ENCODE measurements around the gene KREMEN2.
"Not testable (repeated sequence)": the region's sequence is repeated elsewhere in the genome, so short reads cannot be mapped to it uniquely, and the experiment has no call there.

KREMEN2 gene, protein sequence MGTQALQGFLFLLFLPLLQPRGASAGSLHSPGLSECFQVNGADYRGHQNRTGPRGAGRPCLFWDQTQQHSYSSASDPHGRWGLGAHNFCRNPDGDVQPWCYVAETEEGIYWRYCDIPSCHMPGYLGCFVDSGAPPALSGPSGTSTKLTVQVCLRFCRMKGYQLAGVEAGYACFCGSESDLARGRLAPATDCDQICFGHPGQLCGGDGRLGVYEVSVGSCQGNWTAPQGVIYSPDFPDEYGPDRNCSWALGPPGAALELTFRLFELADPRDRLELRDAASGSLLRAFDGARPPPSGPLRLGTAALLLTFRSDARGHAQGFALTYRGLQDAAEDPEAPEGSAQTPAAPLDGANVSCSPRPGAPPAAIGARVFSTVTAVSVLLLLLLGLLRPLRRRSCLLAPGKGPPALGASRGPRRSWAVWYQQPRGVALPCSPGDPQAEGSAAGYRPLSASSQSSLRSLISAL

GRCh38 chr16:2963723-2964474, at the start of gene KREMEN2:
KREMEN2 (plus strand) TSS chr16:2964275; CDS start chr16:2964521, 246 bp downstream.
- Histone ChIP-seq H3K4me1 (ENCODE audit: control insufficient read depth, insufficient read depth, low read length) (peaks cover 3% of the 10 kb centered on the region), H3K27me3 (ENCODE audit: control insufficient read depth, insufficient read depth, low read length) (peaks cover 4% of the 10 kb centered on the region), H3K9me3 (ENCODE audit: control insufficient read depth, insufficient read depth, low read length) (no peaks in the 10 kb centered on the region), H3K9ac (ENCODE audit: low read depth, low read length) (peak within 1 kb of the TSS; percentile 47), H3K4me3 (ENCODE audit: low read depth, low read length) (peak within 1 kb of the TSS; percentile 77), H3K36me3 (ENCODE audit: control insufficient read depth, insufficient read depth, low read length) (no peaks in the 10 kb centered on the region)

DNA sequence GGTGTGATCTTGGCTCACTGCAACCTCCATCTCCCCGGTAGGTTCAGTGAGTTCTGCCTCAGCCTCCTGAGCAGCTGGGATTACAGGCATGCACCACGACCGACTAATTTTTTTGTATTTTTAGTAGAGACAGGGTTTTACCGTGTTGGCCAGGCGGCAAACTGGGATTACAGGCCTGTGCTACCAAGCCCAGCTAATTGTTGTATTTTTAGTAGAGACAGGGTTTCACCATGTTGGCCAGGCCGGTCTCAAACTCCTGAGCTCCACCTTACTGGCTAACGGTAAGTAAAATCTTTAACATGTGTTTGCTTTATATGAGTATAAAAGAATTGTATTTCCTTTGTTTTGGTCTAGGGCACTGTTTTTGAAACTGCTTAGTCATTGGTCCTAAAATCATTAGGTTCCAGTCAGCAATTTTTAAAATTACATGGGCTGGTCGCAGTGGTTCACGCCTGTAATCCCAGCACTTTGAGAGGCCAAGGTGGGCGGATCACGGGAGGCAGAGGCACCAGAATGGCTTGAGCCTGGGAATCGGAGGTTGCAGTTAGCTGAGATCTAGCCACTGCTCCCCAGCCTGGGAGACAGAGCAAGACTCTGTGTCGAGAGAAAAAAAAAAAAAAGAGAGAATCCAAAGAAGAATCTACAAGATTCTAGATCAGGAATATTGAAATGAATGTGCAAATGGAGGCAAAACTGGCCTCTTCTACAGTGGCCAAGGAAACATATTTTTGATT, 48.7 kb upstream of the KREMEN2 start:
- H3K4me1 ChIP-seq (ENCODE audit: control insufficient read depth, insufficient read depth, low read length), result no peaks in the 10 kb centered on the region
- H3K27me3 ChIP-seq (ENCODE audit: control insufficient read depth, insufficient read depth, low read length), result peaks cover 10% of the 10 kb centered on the region
- H3K9ac ChIP-seq (ENCODE audit: low read depth, low read length), result no peak overlapping the region
- H3K36me3 ChIP-seq (ENCODE audit: control insufficient read depth, insufficient read depth, low read length), result peaks cover 8% of the 10 kb centered on the region
- no peaks in the 10 kb centered on the region for H3K9me3 ChIP-seq (ENCODE audit: control insufficient read depth, insufficient read depth, low read length)
- H3K4me3 ChIP-seq (ENCODE audit: low read depth, low read length), result no peak overlapping the region

DNA sequence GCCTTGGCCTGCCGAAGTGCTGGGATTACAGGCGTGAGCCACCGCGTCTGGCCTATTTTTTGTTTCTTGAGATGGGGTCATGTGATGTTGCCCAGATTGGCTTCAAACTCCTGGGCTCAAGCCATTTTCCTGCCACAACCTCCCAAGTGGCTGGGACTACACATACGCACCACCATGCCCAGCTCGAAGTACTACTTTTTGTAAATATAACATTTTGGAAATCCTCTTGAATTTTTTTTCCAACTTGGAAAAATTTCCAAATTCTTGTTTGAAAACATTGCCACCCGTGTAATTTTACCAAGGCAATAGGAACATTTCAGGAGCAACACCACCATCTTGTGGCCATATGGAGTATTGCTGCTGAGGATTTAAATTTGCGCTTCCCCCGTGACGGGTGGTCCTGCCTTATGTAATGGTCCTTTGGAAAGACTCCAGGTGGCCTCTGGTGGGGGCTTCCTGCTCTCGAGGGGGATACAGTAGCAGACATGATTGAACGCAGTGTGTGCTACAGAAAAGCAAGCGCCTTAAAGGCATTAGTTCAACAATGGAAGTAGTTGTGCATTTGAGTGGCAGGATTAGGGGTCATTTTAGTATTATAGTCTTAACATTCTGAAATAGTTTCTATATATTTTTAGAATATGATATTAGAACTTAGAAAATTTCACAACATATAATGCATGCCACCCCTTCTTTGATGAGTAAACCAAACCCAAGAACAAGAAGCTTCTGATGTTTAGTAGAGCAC, 44.4 kb upstream of the KREMEN2 start:
- no peaks in the 10 kb centered on the region for H3K27me3 ChIP-seq (ENCODE audit: control insufficient read depth, insufficient read depth, low read length)
- H3K9ac ChIP-seq (ENCODE audit: low read depth, low read length), result no peak overlapping the region
- H3K4me1 ChIP-seq (ENCODE audit: control insufficient read depth, insufficient read depth, low read length), result no peaks in the 10 kb centered on the region
- H3K4me3 ChIP-seq (ENCODE audit: low read depth, low read length), result no peak overlapping the region
- peaks cover 2% of the 10 kb centered on the region for H3K36me3 ChIP-seq (ENCODE audit: control insufficient read depth, insufficient read depth, low read length)
- H3K9me3 ChIP-seq (ENCODE audit: control insufficient read depth, insufficient read depth, low read length), result no peaks in the 10 kb centered on the region

DNA sequence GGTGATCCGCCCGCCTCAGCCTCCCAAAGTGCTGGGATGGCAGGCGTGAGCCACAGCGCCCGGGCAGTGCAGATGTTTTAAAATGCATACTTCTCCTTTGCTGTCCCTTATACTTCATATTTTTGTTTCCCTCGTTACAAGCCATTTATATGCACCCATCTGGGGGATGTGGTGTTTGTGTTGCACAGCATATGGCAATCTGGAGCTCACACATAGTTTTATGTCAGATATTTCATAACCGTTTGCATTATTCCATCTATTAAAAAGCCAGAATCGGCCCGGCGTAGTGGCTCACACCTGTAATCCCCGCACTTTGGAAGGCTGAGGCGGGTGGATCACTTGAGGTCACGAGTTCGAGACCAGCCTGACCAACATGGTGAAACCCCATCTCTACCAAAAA, 40.6 kb upstream of the KREMEN2 start:
- H3K9me3 ChIP-seq (ENCODE audit: control insufficient read depth, insufficient read depth, low read length), result no peaks in the 10 kb centered on the region
- H3K27me3 ChIP-seq (ENCODE audit: control insufficient read depth, insufficient read depth, low read length), result peaks cover 2% of the 10 kb centered on the region
- H3K9ac ChIP-seq (ENCODE audit: low read depth, low read length), result no peak overlapping the region
- no peak overlapping the region for H3K4me3 ChIP-seq (ENCODE audit: low read depth, low read length)
- H3K4me1 ChIP-seq (ENCODE audit: control insufficient read depth, insufficient read depth, low read length), result peaks cover 10% of the 10 kb centered on the region
- H3K36me3 ChIP-seq (ENCODE audit: control insufficient read depth, insufficient read depth, low read length), result no peaks in the 10 kb centered on the region

GRCh38 chr16:2924901-2925755, 38.9 kb upstream of the KREMEN2 start:
- H3K4me1 ChIP-seq (ENCODE audit: control insufficient read depth, insufficient read depth, low read length), result peaks cover 10% of the 10 kb centered on the region
- peaks cover under 1% of the 10 kb centered on the region for H3K36me3 ChIP-seq (ENCODE audit: control insufficient read depth, insufficient read depth, low read length)
- H3K27me3 ChIP-seq (ENCODE audit: control insufficient read depth, insufficient read depth, low read length), result peaks cover 2% of the 10 kb centered on the region
- H3K9me3 ChIP-seq (ENCODE audit: control insufficient read depth, insufficient read depth, low read length), result no peaks in the 10 kb centered on the region
- peak overlapping the region; percentile 54 for H3K9ac ChIP-seq (ENCODE audit: low read depth, low read length)
- H3K4me3 ChIP-seq (ENCODE audit: low read depth, low read length), result peak overlapping the region; percentile 41

DNA sequence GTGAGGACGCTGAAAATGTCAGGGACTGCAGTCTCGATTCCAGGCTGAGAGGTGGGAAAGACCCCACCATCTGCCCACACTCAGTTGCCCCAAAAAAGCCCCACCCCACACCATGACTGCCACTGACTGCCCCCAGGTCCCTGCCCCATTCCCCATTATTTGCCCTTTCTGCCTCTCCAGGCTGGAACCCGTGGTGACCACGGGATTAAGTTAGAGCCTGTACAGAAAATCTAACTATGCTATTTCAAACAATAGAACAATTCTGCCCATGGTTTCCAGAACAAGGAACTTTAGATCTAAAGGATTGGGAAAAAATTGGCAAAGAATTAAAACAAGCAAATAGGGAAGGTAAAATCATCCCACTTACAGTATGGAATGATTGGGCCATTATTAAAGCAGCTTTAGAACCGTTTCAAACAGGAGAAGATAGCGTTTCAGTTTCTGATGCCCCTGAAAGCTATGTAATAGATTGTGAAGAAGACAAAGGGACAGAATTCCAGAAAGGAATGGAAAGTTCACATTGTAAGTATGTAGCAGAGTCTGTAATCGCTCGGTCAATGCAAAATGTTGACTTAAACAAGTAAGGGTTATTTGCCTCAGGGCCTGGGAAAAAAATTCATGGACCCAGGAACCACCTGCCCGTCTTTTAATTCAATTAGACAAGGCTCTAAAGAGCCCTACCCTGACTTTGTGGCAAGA, 38.0 kb upstream of the KREMEN2 start:
- H3K9ac ChIP-seq (ENCODE audit: low read depth, low read length), result peak overlapping the region; percentile 54
- H3K9me3 ChIP-seq (ENCODE audit: control insufficient read depth, insufficient read depth, low read length), result no peaks in the 10 kb centered on the region
- H3K27me3 ChIP-seq (ENCODE audit: control insufficient read depth, insufficient read depth, low read length), result peaks cover 2% of the 10 kb centered on the region
- H3K36me3 ChIP-seq (ENCODE audit: control insufficient read depth, insufficient read depth, low read length), result peaks cover 7% of the 10 kb centered on the region
- H3K4me1 ChIP-seq (ENCODE audit: control insufficient read depth, insufficient read depth, low read length), result peaks cover 10% of the 10 kb centered on the region
- H3K4me3 ChIP-seq (ENCODE audit: low read depth, low read length), result peak overlapping the region; percentile 41

GRCh38 chr16:2926650-2926999, 37.5 kb upstream of the KREMEN2 start:
- no peak overlapping the region for H3K4me3 ChIP-seq (ENCODE audit: low read depth, low read length)
- H3K9ac ChIP-seq (ENCODE audit: low read depth, low read length), result no peak overlapping the region
- H3K36me3 ChIP-seq (ENCODE audit: control insufficient read depth, insufficient read depth, low read length), result peaks cover 7% of the 10 kb centered on the region

DNA sequence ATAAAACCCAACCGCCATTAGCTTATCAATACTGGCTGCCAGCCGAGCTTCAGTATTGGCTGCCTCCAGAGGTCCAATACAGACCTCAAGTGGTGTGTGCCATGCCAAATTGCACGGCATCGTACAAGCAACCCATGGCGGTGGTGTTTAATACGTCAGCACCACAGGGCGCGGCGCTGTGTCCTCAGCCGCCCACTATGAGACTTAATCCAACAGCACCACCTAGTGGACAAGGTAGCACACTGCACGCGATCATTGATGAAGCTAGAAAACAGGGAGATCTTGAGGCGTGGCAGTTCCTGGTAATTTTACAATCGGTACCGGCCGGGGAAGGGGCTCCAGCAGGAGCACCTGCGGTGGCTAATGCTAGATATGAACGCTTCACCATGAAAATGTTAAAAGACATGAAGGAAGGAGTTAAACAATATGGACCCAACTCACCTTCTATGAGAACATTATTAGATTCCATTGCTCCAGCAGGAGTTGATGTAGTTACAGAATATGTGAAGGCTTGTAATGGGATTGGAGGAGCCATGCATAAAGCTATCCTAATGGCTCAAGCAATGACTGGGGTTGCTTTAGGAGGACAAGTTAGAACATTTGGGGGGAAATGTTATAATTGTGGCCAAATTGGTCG, 36.9 kb upstream of the KREMEN2 start:
- no peak overlapping the region for H3K9ac ChIP-seq (ENCODE audit: low read depth, low read length)
- H3K27me3 ChIP-seq (ENCODE audit: control insufficient read depth, insufficient read depth, low read length), result peaks cover 2% of the 10 kb centered on the region
- H3K4me1 ChIP-seq (ENCODE audit: control insufficient read depth, insufficient read depth, low read length), result peaks cover 10% of the 10 kb centered on the region
- no peaks in the 10 kb centered on the region for H3K9me3 ChIP-seq (ENCODE audit: control insufficient read depth, insufficient read depth, low read length)
- peaks cover 7% of the 10 kb centered on the region for H3K36me3 ChIP-seq (ENCODE audit: control insufficient read depth, insufficient read depth, low read length)
- H3K4me3 ChIP-seq (ENCODE audit: low read depth, low read length), result no peak overlapping the region

More at GRCh38 chr16:2926650-2926999, 37.5 kb upstream of the KREMEN2 start:
- Histone ChIP-seq H3K27me3 (ENCODE audit: control insufficient read depth, insufficient read depth, low read length) (peaks cover 2% of the 10 kb centered on the region), H3K9me3 (ENCODE audit: control insufficient read depth, insufficient read depth, low read length) (no peaks in the 10 kb centered on the region), H3K4me1 (ENCODE audit: control insufficient read depth, insufficient read depth, low read length) (peaks cover 10% of the 10 kb centered on the region)

DNA sequence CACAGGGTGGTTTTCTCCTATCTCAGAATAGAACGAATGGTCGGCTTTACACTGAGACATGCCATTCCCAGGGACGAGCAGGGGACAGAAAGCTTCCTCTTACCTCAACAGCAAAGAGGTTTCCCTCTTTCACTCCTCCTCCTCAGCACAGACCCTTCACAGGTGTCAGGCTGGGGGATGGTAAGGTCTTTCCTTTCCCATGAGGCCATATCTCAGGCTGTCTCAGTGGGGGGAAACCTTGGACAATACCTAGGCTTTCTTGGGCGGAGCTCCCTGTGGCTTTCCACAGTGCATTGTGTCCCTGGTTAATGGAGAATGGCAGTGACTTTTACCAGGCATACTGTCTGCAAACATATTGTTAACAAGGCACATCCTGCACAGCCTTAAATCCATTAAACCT, 35.9 kb upstream of the KREMEN2 start:
- not testable (repeated sequence) for H3K9me3 ChIP-seq (ENCODE audit: control insufficient read depth, insufficient read depth, low read length); H3K27me3 ChIP-seq (ENCODE audit: control insufficient read depth, insufficient read depth, low read length); H3K36me3 ChIP-seq (ENCODE audit: control insufficient read depth, insufficient read depth, low read length); H3K9ac ChIP-seq (ENCODE audit: low read depth, low read length); H3K4me3 ChIP-seq (ENCODE audit: low read depth, low read length)
- peaks cover 10% of the 10 kb centered on the region for H3K4me1 ChIP-seq (ENCODE audit: control insufficient read depth, insufficient read depth, low read length)

DNA sequence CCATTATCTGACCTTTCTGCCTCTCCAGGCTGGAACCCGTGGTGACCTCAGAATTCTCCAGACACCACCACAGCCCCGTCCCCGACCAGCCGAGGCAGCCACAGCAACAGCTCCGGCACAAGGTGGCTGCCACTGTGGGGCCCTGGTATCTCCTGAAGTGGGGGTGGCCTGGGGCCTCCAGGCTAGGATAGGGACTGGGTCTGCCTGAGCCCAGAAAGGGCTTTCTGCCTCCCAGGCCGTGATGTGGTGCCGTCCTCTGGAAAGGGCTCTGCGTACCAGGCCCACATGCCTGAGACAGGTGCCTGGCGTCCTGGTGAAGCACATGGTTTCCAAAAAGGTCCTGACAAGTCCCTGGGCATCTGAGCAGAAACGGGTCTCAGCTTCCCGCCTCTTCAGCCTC, 35.3 kb upstream of the KREMEN2 start:
- no peaks in the 10 kb centered on the region for H3K9me3 ChIP-seq (ENCODE audit: control insufficient read depth, insufficient read depth, low read length)
- H3K9ac ChIP-seq (ENCODE audit: low read depth, low read length), result no peak overlapping the region
- H3K36me3 ChIP-seq (ENCODE audit: control insufficient read depth, insufficient read depth, low read length), result peaks cover 10% of the 10 kb centered on the region
- peaks cover 10% of the 10 kb centered on the region for H3K4me1 ChIP-seq (ENCODE audit: control insufficient read depth, insufficient read depth, low read length)
- H3K27me3 ChIP-seq (ENCODE audit: control insufficient read depth, insufficient read depth, low read length), result peaks cover 2% of the 10 kb centered on the region
- no peak overlapping the region for H3K4me3 ChIP-seq (ENCODE audit: low read depth, low read length)
